Measurements from ENCODE around the gene TRIM71.

DNA sequence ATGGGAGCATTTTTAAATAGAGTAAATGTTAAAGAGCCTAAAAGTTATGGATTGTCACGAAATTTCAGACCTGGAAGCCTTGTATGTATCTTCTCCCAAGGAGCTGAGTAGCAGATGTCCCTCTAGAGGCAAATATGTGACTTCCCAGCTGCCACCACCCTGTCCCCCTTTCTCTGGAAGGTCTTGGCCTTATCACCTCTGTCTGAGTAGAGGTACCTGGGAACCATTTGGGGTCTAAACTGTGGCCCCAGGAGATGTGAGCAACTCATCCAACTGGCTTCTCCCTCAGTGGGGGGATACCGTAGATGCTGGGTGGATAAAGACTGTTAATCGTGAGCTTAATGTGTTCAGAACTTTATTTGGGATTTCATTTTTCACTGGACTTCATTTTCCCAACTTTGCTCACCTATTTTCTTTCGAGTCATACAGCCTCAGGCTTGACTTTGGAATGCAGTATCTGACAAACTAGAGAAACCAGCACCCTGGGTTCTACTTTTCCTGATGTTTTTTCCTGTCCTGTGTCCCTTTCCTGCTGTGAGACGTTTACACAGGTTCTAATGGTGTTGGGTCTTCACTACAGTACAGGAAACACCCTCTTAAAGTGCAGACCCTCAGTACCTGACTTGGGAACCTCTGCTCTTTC, 80.3 kb downstream of the TRIM71 start:
- TF ChIP-seq CTCF (IDR thresholded peaks at IDR 0.05; ENCODE audit: insufficient read depth, low read length) (no peak), POLR2AphosphoS5 (IDR thresholded peaks at IDR 0.05; ENCODE audit: low read depth) (no peak), GABPA (IDR thresholded peaks at IDR 0.05; ENCODE audit: low read depth) (no peak), SPI1 (IDR thresholded peaks at IDR 0.05; ENCODE audit: borderline replicate concordance, low read depth) (no peak)
- TF ChIP-seq, protein P1, sequence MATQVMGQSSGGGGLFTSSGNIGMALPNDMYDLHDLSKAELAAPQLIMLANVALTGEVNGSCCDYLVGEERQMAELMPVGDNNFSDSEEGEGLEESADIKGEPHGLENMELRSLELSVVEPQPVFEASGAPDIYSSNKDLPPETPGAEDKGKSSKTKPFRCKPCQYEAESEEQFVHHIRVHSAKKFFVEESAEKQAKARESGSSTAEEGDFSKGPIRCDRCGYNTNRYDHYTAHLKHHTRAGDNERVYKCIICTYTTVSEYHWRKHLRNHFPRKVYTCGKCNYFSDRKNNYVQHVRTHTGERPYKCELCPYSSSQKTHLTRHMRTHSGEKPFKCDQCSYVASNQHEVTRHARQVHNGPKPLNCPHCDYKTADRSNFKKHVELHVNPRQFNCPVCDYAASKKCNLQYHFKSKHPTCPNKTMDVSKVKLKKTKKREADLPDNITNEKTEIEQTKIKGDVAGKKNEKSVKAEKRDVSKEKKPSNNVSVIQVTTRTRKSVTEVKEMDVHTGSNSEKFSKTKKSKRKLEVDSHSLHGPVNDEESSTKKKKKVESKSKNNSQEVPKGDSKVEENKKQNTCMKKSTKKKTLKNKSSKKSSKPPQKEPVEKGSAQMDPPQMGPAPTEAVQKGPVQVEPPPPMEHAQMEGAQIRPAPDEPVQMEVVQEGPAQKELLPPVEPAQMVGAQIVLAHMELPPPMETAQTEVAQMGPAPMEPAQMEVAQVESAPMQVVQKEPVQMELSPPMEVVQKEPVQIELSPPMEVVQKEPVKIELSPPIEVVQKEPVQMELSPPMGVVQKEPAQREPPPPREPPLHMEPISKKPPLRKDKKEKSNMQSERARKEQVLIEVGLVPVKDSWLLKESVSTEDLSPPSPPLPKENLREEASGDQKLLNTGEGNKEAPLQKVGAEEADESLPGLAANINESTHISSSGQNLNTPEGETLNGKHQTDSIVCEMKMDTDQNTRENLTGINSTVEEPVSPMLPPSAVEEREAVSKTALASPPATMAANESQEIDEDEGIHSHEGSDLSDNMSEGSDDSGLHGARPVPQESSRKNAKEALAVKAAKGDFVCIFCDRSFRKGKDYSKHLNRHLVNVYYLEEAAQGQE (IDR thresholded peaks at IDR 0.05; ENCODE audit: insufficient replicate concordance, low read depth): no peak

All from HL-60 (cell line).